Ishikawa (cell line): ENCODE results near the gene SAMD1.

Experiments
- CEBPB ChIP-seq: IDR thresholded peaks from 2 replicates; pipeline ENCODE4 v1.6.1; 2012
- CREB1 ChIP-seq: IDR thresholded peaks from 2 replicates; pipeline ENCODE4 v1.6.1; 2012; ENCODE audit warnings: low read depth
- EGR1 ChIP-seq: IDR thresholded peaks from 2 replicates; pipeline ENCODE4 v1.6.1; 2012
- EP300 ChIP-seq: IDR thresholded peaks from 2 replicates; pipeline ENCODE4 v1.6.1; 2012; ENCODE audit warnings: borderline replicate concordance
- FOXM1 ChIP-seq: IDR thresholded peaks from 2 replicates; pipeline ENCODE4 v1.6.1; 2012; ENCODE audit warnings: low read depth, borderline replicate concordance
- MAX ChIP-seq: IDR thresholded peaks from 2 replicates; pipeline ENCODE4 v1.6.1; 2012
- NFIC ChIP-seq: IDR thresholded peaks from 2 replicates; pipeline ENCODE4 v1.6.1; 2012
- RAD21 ChIP-seq: IDR thresholded peaks from 2 replicates; pipeline ENCODE4 v1.6.1; 2012; ENCODE audit warnings: low read depth
- REST ChIP-seq: IDR thresholded peaks from 2 replicates; pipeline ENCODE4 v1.6.1; 2012; ENCODE audit warnings: low read depth, mild to moderate bottlenecking
- TAF1 ChIP-seq: IDR thresholded peaks from 2 replicates; pipeline ENCODE4 v1.6.1; 2012; ENCODE audit warnings: low read depth, mild to moderate bottlenecking
- TCF12 ChIP-seq: IDR thresholded peaks from 2 replicates; pipeline ENCODE4 v1.6.1; 2012; ENCODE audit warnings: low read depth
- TEAD4 ChIP-seq: IDR thresholded peaks from 2 replicates; pipeline ENCODE4 v1.6.1; 2012
- USF1 ChIP-seq: IDR thresholded peaks from 2 replicates; pipeline ENCODE4 v1.6.1; 2012
- YY1 ChIP-seq: IDR thresholded peaks from 2 replicates; pipeline ENCODE4 v1.6.1; 2012; ENCODE audit warnings: low read depth
- ZBTB7A ChIP-seq: IDR thresholded peaks from 2 replicates; pipeline ENCODE4 v1.6.1; 2012; ENCODE audit warnings: low read depth

The SAMD1 gene

GRCh38 chr19:14061081-14061749 lies 29.3 kb downstream of the SAMD1 start:
- TF ChIP-seq TCF12 (no peak), USF1 (no peak), EGR1 (no peak), CEBPB (no peak), ZBTB7A (no peak), NFIC (no peak), FOXM1 (no peak), REST (no peak), EP300 (no peak), YY1 (no peak), RAD21 (no peak), CREB1 (no peak), TAF1 (no peak), MAX (no peak), TEAD4 (no peak)

GRCh38 chr19:14059652-14060155 lies 30.8 kb downstream of the SAMD1 start:
- TF ChIP-seq TAF1 (no peak), CREB1 (no peak), FOXM1 (no peak), ZBTB7A (no peak), YY1 (no peak), EP300 (no peak), REST (no peak), EGR1 (no peak), USF1 (no peak), NFIC (no peak), TEAD4 (no peak), TCF12 (no peak), RAD21 (no peak), MAX (no peak), CEBPB (no peak)

- TF ChIP-seq RAD21 (peak; percentile 15; the same call in 1 of the 2 replicates), ZBTB7A (peak; percentile 47; the same call in 1 of the 2 replicates), EGR1 (no peak)
These were observed 31.5 kb downstream of the SAMD1 start for GRCh38 chr19:14059093-14059480.

GRCh38 chr19:14058182-14059092 lies 32.1 kb downstream of the SAMD1 start:
- TF ChIP-seq NFIC (no peak), CEBPB (no peak), RAD21 (no peak), MAX (no peak), EGR1 (no peak), FOXM1 (no peak), TEAD4 (no peak), USF1 (no peak), ZBTB7A (no peak), TAF1 (no peak)
